Measurements from ENCODE around the gene SLC25A29. TPM values are rescaled to one million over a fixed set of nuclear protein-coding genes. Genes with fewer than 3 reads are reported as not detected.

The SLC25A29 gene
- total and polyA plus RNA-seq, 2 of the 13 experiments (the other 11 are each of a cell fraction or from before 2014, with no cell fraction given) = 12.2 to 17.2 TPM

DNA sequence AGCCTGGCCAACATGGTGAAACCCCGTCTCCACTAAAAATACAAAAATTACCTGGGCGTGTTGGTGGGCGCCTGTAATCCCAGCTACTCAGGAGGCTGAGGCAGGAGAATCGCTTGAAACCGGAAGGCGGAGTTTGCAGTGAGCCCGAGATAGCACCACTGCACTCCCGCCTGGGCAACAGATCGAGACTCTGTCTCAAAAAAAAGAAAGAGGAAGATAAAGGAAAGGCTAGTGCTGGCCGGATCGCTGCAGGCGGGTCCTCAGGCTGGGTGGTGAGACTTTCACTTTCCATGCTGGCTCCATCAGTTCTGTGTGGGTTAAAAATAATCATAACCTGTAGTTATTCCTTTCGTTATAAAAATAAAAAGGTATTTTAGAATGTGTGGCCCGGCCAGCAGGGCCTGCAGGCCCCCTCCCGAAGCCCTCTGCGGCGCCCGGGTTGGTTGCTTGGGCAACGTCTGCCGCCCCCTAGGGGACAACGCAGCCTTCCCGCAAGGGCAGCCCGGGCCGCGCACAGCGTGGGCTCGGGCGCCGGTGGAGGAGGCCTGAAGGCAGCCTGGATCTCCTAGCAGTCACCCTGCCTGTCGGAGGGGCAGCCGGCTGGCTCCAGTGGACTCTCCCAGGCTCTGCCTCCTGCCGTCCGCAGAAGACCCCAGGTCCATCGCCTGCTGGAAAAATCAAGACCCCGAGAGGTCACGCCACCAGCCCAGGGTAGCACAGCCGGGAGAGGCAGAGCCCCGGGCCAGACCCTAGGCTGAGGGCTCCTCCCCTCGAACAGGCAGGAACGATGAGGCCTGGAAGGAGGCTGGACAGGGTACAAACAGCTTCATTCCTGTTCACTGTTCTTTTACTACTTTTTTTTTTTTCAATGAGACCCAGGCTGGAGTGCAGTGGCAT lies 11.9 kb upstream of the SLC25A29 start (continued):
- TF ChIP-seq, protein P1, sequence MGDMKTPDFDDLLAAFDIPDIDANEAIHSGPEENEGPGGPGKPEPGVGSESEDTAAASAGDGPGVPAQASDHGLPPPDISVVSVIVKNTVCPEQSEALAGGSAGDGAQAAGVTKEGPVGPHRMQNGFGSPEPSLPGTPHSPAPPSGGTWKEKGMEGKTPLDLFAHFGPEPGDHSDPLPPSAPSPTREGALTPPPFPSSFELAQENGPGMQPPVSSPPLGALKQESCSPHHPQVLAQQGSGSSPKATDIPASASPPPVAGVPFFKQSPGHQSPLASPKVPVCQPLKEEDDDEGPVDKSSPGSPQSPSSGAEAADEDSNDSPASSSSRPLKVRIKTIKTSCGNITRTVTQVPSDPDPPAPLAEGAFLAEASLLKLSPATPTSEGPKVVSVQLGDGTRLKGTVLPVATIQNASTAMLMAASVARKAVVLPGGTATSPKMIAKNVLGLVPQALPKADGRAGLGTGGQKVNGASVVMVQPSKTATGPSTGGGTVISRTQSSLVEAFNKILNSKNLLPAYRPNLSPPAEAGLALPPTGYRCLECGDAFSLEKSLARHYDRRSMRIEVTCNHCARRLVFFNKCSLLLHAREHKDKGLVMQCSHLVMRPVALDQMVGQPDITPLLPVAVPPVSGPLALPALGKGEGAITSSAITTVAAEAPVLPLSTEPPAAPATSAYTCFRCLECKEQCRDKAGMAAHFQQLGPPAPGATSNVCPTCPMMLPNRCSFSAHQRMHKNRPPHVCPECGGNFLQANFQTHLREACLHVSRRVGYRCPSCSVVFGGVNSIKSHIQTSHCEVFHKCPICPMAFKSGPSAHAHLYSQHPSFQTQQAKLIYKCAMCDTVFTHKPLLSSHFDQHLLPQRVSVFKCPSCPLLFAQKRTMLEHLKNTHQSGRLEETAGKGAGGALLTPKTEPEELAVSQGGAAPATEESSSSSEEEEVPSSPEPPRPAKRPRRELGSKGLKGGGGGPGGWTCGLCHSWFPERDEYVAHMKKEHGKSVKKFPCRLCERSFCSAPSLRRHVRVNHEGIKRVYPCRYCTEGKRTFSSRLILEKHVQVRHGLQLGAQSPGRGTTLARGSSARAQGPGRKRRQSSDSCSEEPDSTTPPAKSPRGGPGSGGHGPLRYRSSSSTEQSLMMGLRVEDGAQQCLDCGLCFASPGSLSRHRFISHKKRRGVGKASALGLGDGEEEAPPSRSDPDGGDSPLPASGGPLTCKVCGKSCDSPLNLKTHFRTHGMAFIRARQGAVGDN (CRISPR knock-in tag; IDR thresholded peaks at IDR 0.05) = peak; percentile 84
- no peak for TF ChIP-seq ZNF337 (CRISPR knock-in tag; IDR thresholded peaks at IDR 0.05; ENCODE audit: borderline replicate concordance, low read depth)
- TF ChIP-seq ELF1 (CRISPR knock-in tag; IDR thresholded peaks at IDR 0.05) = no peak
- TF ChIP-seq ZNF354B (CRISPR knock-in tag; IDR thresholded peaks at IDR 0.05) = no peak
- no peak for TF ChIP-seq DPF2 (CRISPR knock-in tag; IDR thresholded peaks at IDR 0.05; ENCODE audit: borderline replicate concordance, low read depth)
- no peak for TF ChIP-seq GTF3A (CRISPR knock-in tag; conservative IDR thresholded peaks at IDR 0.05)
- TF ChIP-seq CCDC6 (CRISPR knock-in tag; IDR thresholded peaks at IDR 0.05) = no peak
- TF ChIP-seq KDM3A (CRISPR knock-in tag; IDR thresholded peaks at IDR 0.05; ENCODE audit: low read depth) = 0 out of 2 replicates have a peak, but pooled peaks have one; percentile 31
- TF ChIP-seq SALL1 (CRISPR knock-in tag; IDR thresholded peaks at IDR 0.05) = no peak; the same call in 1 of the 2 replicates
- TF ChIP-seq ZNF713 (CRISPR knock-in tag; IDR thresholded peaks at IDR 0.05) = no peak
- TF ChIP-seq GABPB1 (CRISPR knock-in tag; IDR thresholded peaks at IDR 0.05) = peak; percentile 35; the same call in 1 of the 2 replicates
- TF ChIP-seq MLLT10 (CRISPR knock-in tag; IDR thresholded peaks at IDR 0.05) = no peak
- no peak for TF ChIP-seq HMG20B (CRISPR knock-in tag; conservative IDR thresholded peaks at IDR 0.05)
- TF ChIP-seq GABPA (IDR thresholded peaks at IDR 0.05; ENCODE audit: low read depth, low read length) = no peak
- no peak for TF ChIP-seq GABPA (CRISPR knock-in tag; IDR thresholded peaks at IDR 0.05; ENCODE audit: low read depth)
- TF ChIP-seq, protein P2, sequence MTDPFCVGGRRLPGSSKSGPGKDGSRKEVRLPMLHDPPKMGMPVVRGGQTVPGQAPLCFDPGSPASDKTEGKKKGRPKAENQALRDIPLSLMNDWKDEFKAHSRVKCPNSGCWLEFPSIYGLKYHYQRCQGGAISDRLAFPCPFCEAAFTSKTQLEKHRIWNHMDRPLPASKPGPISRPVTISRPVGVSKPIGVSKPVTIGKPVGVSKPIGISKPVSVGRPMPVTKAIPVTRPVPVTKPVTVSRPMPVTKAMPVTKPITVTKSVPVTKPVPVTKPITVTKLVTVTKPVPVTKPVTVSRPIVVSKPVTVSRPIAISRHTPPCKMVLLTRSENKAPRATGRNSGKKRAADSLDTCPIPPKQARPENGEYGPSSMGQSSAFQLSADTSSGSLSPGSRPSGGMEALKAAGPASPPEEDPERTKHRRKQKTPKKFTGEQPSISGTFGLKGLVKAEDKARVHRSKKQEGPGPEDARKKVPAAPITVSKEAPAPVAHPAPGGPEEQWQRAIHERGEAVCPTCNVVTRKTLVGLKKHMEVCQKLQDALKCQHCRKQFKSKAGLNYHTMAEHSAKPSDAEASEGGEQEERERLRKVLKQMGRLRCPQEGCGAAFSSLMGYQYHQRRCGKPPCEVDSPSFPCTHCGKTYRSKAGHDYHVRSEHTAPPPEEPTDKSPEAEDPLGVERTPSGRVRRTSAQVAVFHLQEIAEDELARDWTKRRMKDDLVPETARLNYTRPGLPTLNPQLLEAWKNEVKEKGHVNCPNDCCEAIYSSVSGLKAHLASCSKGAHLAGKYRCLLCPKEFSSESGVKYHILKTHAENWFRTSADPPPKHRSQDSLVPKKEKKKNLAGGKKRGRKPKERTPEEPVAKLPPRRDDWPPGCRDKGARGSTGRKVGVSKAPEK (CRISPR knock-in tag; IDR thresholded peaks at IDR 0.05; ENCODE audit: borderline replicate concordance) = no peak
